NCI-H446 (cell line): ENCODE measurements around the gene DIP2A.

Experiments used
- DNase-seq, 2 experiments: peaks; one replicate each; lab custom pipeline; 2025; lab: John Stamatoyannopoulos, UW

The DIP2A gene

GRCh38 chr21:46594276-46594675, 135.6 kb downstream of the DIP2A start:
- no peak for DNase-seq

GRCh38 chr21:46596201-46596600, 137.5 kb downstream of the DIP2A start:
- no peak for DNase-seq

- DNase-seq: no peak
Observed at GRCh38 chr21:46597031-46597430, 138.3 kb downstream of the DIP2A start.

GRCh38 chr21:46597896-46598343, 139.2 kb downstream of the DIP2A start:
- no peak for DNase-seq

GRCh38 chr21:46598581-46599572, 140.2 kb downstream of the DIP2A start:
- DNase-seq: peak in 1 of 2 experiments; percentile 16

- no peak for DNase-seq
Observed at GRCh38 chr21:46600305-46600704, 141.6 kb downstream of the DIP2A start.

GRCh38 chr21:46600978-46601377, 142.3 kb downstream of the DIP2A start:
- no peak for DNase-seq

- DNase-seq: no peak
Observed at GRCh38 chr21:46603228-46603627, 144.5 kb downstream of the DIP2A start.

- no peak for DNase-seq
Observed at GRCh38 chr21:46604329-46604974, 145.8 kb downstream of the DIP2A start.

GRCh38 chr21:46604975-46605766, 146.5 kb downstream of the DIP2A start, which contains the start of gene S100B:
S100B (minus strand) TSS chr21:46605082; CDS start chr21:46602415, 2,667 bp downstream.
- DNase-seq: no peak

- no peak for DNase-seq
Observed at GRCh38 chr21:46605767-46606426, 147.2 kb downstream of the DIP2A start.

GRCh38 chr21:46606427-46606813, 147.7 kb downstream of the DIP2A start:
- DNase-seq: no peak

- DNase-seq: no peak
Observed at GRCh38 chr21:46607636-46608035, 148.9 kb downstream of the DIP2A start.

- no peak for DNase-seq
Observed at GRCh38 chr21:46608672-46609111, 150.0 kb downstream of the DIP2A start.

- no peak for DNase-seq
Observed at GRCh38 chr21:46610018-46610701, 151.5 kb downstream of the DIP2A start.

- no peak for DNase-seq
Observed at GRCh38 chr21:46613391-46613790, 154.7 kb downstream of the DIP2A start.

- DNase-seq: no peak
Observed at GRCh38 chr21:46616050-46616449, 157.4 kb downstream of the DIP2A start.

- DNase-seq: no peak
Observed at GRCh38 chr21:46616656-46617055, 158.0 kb downstream of the DIP2A start.

- no peak for DNase-seq
Observed at GRCh38 chr21:46617267-46618051, 158.8 kb downstream of the DIP2A start.

- no peak for DNase-seq
Observed at GRCh38 chr21:46618738-46619379, 160.2 kb downstream of the DIP2A start.
